ENCODE data around the gene IFT88.
A peak's percentile ranks its signal among the peaks of the same experiment; 100 is the strongest.

Gene IFT88, protein sequence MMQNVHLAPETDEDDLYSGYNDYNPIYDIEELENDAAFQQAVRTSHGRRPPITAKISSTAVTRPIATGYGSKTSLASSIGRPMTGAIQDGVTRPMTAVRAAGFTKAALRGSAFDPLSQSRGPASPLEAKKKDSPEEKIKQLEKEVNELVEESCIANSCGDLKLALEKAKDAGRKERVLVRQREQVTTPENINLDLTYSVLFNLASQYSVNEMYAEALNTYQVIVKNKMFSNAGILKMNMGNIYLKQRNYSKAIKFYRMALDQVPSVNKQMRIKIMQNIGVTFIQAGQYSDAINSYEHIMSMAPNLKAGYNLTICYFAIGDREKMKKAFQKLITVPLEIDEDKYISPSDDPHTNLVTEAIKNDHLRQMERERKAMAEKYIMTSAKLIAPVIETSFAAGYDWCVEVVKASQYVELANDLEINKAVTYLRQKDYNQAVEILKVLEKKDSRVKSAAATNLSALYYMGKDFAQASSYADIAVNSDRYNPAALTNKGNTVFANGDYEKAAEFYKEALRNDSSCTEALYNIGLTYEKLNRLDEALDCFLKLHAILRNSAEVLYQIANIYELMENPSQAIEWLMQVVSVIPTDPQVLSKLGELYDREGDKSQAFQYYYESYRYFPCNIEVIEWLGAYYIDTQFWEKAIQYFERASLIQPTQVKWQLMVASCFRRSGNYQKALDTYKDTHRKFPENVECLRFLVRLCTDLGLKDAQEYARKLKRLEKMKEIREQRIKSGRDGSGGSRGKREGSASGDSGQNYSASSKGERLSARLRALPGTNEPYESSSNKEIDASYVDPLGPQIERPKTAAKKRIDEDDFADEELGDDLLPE

DNA sequence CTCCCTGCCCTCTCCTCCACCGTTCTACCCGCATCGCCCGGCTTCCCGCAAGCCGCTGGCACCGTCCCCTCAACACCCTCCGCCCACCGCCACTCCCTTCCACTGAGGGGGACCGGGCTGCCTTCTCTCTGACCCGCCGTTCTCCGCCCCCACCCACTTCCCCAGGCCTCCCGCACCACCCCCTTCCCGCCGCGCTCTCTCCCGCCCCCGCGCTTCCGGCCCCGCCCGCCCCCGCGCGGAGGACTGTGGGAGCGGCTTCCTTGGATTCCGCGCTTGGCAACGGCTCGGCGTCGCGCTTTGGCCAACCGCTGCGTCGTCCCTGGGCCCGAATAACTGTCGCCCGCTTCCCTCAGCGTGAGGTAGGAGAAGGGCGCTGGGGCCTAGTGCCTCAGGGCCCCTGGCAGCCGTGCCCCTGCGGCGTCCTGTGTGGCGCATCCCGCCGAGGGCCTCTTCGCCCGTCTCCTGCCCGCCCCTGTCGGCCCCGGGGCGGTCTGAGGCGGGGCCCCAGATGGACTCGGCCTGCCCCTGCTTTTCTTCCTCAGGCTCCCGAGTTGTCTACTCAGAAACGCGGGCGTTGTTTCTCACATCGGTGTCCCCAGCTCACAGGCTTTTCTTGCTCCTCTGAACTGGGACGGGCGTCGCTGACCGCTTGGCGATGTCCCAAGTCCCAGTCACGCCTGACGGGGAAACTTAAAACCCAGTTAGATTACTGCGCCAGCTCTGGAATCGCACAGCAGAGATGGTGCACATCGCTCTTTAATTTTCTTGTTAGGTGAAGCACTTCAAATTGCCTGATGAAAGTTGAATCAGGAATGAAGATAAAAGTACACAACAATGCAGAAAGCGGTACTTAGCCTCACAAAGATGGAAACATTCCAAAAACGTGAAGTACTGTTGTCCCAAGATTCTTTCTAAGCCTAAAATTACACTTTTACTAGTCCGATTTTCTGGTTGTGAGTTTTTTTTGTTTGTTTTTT is at the start of gene IFT88:
IFT88 (plus strand) TSS at position 260 of the 977 bp plus-strand sequence. CDS start 7,229 bp downstream, outside the sequence.
- peak; percentile 71 for DNase-seq (ENCODE audit: low spot score)

DNA sequence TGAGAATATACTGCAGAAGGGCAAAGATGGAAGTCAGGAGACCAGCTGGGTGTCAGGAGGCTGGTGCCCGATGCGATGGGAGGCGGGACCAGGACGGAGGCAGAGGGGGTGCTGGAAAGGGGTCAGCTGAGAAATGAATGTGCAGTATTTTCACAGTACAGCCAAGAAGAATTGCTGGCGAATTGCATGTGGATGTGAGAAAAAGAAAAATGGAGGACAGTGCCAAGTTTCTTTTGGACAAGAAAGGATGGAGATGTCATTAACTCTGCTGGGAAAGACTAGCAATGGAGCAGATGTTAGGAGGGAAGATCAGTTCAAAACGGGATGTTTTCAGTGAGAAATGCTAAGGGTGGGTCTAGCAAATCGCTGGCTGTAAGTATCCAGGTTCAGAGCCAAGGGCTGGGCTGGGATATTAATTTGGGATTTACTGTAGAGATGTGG is 48.3 kb upstream of the IFT88 start:
- no peak for DNase-seq (ENCODE audit: low spot score)

DNA sequence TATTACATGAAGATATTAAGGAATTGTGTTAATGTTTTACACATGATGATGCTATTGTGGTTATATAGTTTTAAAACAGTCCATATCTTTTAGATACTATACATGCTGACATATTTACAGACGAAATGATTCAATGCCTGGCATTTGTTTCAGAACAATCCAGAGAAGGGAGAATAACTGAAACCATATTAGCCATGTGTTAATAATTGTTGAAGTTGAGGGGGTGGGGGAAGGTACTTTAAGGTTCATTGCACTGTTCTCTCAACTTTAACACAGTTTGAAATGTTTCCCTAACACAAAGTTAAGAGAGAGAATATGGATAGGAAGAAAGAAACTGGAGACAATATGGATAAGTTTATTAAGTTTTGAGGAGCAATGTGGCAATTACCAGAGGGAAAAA is 47.1 kb upstream of the IFT88 start:
- DNase-seq (ENCODE audit: low spot score): no peak

DNA sequence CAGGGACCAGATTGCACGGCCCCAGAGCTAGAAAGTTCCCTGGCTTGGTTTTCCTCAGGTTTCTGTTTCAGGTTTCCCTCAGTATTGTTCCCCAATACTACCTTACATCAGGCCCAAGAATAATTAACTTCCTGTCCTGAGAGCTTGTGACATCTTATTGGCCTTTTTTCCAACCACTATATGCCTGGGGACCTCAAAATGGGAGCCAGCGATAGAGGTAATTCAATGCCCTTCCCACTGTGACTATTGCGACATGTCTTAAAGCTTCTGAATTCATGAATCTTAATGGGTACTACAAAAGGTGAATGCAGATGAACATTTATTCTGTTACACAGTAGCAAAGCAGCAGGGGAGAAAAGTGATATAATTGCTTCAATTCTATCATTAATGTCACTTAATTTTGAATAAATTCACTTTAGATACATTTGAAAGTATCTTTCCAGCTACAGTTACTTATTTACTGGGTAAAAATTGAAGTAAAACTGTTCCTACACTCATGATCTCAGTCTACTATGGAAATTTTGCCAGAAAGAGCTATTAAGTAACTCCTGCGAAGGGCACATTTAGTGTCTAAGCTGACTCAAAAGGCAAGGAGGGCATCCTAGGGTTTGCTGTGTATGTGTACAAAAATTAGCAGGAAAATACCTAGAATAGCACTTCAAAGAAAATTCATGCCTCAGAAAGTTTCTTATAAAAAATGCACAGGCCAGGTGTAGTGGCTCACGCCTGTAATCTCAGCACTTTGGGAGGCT is 45.4 kb upstream of the IFT88 start:
- DNase-seq (ENCODE audit: low spot score): no peak

DNA sequence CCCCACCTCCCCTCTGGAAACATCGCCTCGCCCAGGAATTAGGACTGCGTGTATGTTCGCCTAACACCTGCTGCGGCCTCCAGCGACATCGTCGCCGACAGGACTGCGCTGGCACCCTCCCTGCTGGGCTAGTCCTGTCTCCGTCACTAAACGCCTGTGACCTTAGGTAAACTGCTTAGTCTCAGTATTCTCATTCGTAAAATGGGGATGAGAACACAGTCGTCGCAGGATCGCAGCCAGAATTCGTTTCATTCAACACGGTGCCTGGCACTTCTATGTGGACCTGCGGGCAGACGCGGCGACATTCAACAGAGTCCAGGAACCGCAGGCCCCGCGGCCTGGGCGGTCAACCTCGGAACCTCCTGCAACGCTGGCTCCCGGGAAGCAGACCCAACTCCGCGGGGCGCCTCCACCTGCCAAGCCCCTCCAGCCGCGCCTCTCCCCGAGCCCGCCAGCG is 41.8 kb upstream of the IFT88 start:
- no peak for DNase-seq (ENCODE audit: low spot score)

DNA sequence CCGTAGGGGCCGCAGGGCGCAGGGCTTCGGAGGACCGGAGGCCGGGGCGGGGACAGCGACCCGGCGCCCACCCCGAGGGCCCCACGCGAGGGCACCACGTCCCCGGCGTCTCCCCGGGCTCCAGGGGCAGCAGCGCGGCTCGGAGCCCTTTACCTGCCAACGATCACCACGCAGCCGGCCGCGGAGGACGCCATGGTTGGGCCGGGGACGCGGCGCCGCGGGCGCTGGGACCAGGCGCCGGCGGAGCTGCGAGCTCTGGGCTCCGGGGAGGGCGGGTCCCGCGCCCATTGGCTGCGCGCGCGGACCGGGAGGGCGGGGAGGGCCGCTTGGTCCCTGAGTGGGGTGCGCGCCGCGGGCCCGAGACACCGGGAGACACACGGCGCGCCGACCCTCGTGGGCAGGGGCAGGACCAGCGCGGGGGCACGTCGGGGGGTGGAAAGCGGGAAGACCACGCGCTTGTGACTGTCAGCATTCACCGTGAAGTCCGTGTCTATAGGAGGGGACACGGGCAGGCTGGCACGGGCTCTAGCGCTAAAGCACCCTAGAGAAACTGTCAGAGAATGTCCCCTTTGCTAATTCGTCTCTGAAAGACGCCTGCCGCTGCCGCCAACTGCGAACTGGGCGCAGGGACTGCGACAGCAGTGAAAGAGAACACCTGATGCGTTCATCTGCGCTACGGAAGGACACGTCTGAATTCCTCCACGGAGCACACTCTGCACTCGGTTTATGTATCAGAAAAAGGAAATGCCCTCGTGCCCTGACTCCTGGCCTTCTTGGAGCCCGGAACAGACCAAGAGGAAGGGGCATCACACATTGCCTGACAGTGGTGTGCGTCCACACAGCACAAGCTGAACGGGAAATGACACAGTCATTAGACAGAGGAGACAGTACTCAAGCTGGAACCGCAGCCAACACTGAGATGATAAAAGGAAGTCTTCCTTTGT is 41.1 kb upstream of the IFT88 start, which contains the start of gene CRYL1:
CRYL1 (minus strand) TSS at position 257 of the 944 bp plus-strand sequence; CDS start at position 194, 63 bp downstream.
- no peak for DNase-seq (ENCODE audit: low spot score)

DNA sequence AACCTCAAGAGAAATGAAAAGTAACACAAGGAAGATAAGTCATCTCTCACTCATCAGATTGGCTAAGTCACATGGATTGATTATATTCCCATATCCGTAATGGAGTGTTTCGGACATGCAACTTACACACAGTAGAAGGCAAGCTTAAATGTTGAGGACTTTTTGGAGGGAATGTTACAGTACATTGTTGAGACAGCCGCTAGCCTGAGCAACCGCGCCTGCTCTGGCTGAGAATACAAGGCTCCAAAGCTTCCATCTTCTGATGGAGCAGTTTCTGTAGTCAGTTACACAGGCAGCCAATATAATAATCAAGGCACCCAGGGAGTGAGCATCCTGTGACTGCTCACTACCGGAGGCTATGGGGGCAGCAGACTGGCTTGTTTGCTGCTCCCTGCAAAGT is 40.3 kb upstream of the IFT88 start:
- DNase-seq (ENCODE audit: low spot score): no peak

DNA sequence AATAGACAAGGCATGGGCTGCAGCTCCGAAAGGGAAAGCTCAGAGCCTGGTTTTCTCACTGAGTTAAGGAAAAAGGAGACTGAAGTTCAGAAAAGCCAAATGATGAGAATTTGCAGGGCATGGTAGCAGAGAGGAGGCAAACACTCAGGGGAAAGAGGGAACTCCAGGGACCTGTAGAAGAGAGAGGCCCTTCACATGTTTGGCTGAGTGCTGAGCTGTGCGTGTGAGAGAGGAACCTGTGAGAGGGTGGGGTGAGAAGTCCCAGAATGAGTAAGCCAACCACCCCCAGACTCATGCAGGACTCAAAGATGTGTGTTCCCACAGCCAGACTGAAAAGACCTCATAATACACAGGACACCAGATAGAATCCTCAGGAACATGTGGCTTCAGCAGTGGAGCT is 38.5 kb upstream of the IFT88 start:
- DNase-seq (ENCODE audit: low spot score): no peak

DNA sequence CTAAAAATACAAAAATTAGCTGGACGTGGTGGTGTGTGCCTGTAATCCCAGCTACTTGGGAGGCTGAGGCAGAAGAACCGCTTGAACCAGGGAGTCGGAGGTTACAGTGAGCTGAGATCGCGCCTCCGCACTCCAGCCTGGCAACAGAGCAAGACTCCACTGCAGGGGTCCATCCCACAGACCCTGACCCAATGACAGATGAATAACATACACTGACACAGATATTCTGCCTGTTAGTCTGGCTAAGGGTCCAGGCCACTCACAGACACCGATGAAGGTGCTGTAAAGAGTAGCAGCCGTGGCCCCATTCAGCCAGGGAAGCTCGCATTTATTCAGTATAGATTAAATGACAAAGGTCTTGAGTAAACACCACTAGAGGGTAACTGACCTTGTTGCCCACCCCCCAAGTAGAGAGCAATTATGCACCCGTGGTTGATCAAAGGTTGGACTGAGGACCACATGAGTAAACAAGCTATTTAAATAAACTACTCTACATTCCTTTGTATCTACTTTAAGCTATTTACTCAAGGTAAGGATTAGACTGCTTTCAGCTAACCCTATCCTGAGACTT is 32.8 kb upstream of the IFT88 start:
- DNase-seq (ENCODE audit: low spot score): no peak

DNA sequence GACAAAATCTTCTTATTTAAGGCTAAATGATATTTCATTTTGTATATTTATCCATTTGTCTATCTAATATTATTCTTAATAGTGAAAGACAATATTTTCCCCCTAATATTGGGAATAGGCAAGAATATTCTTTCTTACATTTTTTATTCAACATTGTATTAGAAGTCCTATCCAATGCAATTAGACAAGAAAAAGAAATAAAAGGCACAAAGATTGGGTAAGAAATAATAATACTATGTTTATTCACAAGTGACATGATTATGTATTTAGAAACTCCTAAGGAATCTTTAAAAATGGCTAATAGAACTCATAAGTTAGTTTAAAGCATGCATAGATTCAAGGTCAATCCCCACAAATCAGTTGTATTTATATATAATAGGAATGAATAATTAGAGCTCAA is 30.0 kb upstream of the IFT88 start:
- no peak for DNase-seq (ENCODE audit: low spot score)

DNA sequence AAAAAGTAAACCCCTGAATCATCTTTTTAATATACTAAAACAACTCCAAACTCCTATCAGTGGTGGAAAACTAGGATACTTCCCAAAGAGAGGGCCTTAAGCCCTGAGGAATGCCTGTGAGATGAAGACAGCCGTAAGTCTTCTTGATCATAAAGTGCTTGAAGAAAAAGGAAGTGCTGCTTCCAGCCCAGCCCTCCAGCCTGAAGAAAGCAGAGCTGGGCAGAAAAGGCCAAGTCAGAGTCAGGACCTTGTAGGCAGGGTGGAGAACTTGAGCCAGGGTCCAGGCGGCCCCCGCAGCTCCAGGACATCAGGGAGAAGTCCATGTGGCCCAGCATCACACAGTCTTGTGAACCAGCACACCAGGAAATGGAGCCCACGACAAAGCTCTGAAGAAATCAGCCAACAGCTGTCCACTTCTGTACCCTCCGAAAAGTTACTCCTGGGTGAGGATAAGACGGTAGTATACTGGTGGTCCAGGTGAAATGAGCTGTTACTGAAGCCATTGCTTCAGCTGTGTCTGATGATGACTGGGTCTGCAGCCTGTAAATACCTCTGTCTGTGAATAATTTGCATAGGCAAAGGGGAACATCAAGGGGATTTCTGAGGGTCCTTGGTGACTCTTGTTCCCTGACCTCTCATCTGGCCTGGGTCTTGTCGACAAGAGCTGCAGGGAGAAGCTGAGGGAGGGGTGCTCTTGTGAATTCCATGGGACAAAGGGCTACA is 22.6 kb upstream of the IFT88 start:
- no peak for DNase-seq (ENCODE audit: low spot score)

DNA sequence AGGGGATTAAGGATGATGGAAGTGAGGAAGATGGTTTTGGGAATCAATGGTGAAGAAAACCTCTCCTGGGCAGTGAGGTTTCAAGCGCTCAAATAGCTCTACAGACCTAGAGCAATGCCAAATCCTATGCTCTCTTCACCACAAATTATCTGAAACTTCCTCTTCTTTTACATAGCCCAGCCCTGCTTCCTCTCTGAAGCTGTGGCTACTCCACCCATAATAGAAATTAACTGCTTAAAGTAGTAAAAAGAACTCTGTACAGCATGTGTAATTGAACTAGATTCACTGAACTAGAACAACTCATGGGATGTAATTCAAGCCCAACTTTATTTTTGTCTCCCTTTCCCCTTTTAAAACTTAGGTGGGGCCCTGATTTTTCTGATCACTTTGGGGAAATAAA is 20.4 kb upstream of the IFT88 start:
- no peak for DNase-seq (ENCODE audit: low spot score)

DNA sequence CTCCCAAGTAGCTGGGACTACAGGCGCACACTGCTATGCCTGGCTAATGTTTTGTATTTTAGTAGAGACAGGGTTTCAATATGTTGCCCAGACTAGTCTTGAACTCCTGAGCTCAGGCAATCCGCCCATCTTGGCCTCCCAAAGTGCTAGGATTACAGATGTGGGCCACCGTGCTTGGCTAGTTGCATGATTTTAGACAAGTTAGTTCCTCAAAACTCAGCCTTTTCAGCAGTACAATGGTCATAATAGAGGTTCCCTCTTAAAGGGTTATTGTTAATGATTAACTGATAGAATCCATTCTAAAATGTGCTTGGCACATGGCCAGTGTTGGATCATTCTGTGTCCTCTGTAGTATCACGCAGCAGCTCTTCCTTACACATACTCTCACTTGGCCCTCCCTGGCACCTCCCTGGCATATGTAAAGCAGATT is 19.5 kb upstream of the IFT88 start:
- DNase-seq (ENCODE audit: low spot score): no peak

DNA sequence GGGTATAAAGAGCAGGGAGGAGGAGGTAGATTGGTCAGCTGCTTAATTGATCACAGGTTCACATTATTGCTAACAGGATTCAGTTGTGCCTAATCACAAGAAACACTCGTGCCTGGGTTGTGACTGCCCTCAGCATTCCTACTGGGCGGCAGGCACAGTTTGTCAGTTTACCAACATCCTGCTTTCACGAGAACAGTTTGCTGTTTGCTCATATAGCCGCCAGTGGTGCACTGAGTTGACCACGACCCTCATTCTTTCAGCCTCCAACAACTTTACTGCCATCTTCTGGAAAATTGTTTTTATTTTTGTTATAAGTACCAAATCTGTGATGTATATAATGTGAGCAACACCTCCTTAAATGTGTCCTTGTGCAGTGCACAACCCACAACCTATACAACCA is 16.2 kb upstream of the IFT88 start:
- no peak for DNase-seq (ENCODE audit: low spot score)

DNA sequence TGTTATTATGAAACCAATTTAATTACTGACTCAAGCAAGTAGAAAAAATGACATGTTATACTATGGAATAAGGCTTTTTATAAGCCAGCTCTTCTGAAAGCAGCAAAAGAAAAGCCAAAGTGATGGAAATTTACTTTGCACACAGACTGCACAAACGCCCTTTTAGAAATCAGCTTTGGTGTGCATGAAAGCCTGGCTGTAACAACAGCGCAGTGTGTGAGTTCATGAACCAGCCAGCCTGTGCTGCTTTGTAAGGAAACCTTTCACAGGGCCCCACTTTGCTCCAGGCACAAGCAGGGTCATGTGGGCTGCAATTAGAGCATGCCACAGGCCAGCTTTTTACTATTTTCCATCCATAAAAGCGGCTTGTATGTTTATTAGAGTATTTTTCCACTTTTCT is 13.6 kb upstream of the IFT88 start:
- DNase-seq (ENCODE audit: low spot score): peak; percentile 94

DNA sequence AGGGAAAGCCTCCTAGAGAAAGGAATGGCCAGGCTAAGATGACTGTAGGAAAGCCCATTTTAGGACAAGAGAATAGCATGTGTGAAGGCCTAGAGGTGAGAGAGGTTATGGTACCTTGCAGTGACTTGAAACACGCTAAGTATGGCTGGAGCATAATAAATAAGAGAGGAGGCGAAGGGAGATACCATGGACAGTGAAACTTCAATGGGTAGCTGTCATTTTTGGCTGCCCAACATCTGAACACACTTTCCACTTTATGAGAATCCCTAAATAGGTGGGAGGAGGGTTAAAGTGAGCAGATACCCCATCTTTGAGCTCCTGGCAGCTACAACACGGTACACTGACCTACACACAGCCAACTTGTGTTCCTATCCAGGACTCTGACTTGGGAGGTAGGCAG is 8.0 kb upstream of the IFT88 start:
- DNase-seq (ENCODE audit: low spot score): no peak

DNA sequence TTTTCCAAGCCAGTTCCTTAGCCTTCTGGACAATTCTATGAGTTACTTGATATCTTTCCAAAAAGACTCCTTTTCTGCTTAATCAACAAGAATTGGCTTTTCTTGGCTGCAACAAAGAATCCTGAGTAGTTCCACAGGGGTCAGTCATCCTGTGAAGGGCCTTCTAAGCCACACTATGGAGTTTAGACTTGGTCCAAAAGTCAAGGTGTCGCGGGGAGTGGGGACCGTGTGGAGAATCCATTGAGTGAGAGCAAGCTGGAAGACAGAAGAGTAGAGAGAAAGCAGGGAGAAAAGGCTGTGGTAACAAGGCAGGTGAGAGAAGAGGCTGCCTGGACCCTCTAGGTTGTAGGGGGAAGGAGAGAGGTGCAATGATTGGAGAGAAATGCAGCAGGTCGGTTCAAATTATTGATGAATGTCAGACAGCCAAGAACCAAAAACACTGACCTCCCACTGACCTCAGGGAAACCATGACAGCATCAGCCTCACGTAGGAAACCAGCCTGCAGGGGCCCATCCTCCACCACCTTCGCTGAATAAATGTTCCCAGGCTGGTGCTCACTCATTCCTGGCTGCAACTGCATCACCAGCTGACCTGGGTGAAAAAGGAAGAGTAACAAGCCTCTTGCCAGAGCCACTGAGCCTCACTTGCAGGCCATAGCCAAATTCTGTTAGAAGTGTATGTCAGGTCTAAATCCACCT is 7.1 kb upstream of the IFT88 start:
- no peak for DNase-seq (ENCODE audit: low spot score)

DNA sequence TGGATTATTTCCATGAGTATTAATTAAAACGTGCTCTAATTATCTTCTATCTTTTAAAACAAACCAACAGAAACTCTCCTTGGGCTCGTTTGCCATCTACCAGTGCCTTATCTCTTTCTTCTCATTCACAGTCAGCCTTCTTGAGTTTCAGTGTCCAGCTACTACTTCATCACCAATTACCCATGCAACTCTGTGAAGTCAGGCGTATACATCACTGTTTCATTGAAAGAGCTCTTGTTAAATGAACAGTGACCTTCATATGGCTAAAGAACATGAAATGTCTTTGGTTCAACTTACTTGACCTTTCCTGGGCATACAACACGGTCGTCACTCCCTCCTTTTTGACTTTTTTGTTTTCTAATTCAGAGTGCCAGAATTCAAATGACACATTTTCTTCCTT is 5.2 kb upstream of the IFT88 start:
- no peak for DNase-seq (ENCODE audit: low spot score)

Data from COLO829 (cell line).